Measurements from ENCODE around the gene ZNF267.

DNA sequence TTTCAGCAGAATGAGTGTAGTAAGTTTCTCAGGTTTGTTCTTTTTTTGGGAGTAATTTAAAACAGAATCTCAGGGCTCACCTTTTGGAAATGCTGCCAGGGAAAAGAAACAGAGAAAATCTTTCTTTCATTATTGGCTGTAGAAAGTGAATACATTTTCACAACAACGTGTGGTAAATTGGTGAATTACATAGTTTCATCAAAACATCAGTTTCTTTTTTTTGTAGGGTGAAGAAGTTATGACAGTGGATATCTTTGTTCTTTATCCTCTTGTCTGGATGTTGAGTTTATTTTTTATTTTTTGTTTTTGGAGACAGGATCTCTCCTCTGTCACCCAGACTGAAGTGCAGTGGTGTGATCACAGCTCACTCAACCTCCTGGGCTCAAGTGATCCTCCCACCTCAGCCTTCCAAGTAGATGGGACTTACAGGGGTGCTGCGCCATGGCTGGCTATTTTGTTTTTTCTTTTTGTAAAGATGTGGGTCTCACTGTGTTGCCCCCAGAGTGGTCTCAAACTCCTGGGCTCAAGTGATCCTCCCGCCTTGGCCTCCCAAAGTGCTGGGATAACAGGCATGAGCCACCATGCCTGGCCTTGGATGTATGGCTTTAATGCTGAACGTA is 2.4 kb downstream of the ZNF267 start:
- TF ChIP-seq, protein P1, sequence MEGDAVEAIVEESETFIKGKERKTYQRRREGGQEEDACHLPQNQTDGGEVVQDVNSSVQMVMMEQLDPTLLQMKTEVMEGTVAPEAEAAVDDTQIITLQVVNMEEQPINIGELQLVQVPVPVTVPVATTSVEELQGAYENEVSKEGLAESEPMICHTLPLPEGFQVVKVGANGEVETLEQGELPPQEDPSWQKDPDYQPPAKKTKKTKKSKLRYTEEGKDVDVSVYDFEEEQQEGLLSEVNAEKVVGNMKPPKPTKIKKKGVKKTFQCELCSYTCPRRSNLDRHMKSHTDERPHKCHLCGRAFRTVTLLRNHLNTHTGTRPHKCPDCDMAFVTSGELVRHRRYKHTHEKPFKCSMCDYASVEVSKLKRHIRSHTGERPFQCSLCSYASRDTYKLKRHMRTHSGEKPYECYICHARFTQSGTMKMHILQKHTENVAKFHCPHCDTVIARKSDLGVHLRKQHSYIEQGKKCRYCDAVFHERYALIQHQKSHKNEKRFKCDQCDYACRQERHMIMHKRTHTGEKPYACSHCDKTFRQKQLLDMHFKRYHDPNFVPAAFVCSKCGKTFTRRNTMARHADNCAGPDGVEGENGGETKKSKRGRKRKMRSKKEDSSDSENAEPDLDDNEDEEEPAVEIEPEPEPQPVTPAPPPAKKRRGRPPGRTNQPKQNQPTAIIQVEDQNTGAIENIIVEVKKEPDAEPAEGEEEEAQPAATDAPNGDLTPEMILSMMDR (IDR thresholded peaks at IDR 0.05) = no peak
- TF ChIP-seq POLR2A (IDR thresholded peaks at IDR 0.05) = no peak

All from lower leg skin (tissue), 3 donors.